Stimulated activated CD4-positive, alpha-beta T cell treated with anti-CD3 and anti-CD28 coated beads, Interleukin-15, amount 100 ng/mL, for 1 hour (primary cell): Measurements from ENCODE around the gene ZSWIM9.

Experiments used
- DNase-seq, 2 donors: peaks; one replicate each; pipeline ENCODE4 v3.0.0-alpha.2; 2020; ENCODE audit warnings: low read depth in 1 of 2, low spot score in 1 of 2

ZSWIM9 gene

DNA sequence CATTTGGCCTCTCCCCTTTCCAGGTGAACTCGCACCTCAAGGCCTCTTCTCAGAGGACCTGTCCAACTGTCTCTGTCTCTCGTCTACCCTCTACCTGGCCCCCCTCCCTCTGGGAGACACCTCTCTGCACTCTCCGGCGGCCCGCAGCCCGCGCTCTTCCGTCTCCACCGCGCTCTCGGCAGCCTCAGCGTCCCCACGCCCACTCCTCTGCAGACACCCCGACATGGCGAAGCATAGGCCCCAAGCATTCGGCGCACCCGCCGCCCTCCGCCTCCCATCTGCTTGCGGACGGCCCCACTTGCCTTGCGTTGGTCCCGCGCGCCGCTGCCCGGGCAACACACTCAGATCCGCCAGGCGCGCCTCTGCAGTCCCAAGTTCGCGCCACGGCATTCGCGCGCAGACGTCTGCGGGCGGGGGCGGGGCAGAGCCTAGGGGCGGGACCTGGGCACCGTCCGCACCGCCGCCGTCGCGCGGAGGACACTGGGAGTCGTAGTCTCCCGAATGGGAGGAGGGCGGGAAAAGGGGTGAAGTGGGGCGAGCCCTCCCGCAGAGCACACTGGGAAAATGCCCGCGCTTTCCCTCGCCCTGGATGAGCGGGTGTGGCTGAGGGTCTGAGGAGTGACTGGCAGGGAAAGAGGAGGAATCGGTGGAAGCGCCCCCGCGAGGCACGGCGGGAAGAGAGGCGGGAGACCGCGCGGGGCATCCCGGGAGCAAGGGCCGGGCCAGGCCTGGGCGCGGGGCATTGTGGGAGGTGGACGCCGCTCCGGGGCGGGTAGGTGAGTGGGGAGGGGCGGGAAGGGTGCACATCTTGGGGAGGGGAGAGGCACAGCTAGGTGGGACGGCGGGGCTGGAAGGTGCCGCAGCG lies at the start of gene ZSWIM9, which contains the start of gene LIG1:
ZSWIM9 (plus strand) TSS at position 742 of the 865 bp plus-strand sequence. CDS start 1,123 bp downstream, outside the sequence.
LIG1 (minus strand) TSS at position 406 of the 865 bp plus-strand sequence. CDS start 4,778 bp downstream, outside the sequence.
- peak; percentile 83 to 85 for DNase-seq

- DNase-seq = no peak
Measured at GRCh38 chr19:48121066-48121465, 49.4 kb upstream of the ZSWIM9 start.

GRCh38 chr19:48121909-48122371 lies 48.5 kb upstream of the ZSWIM9 start:
- no peak for DNase-seq

DNA sequence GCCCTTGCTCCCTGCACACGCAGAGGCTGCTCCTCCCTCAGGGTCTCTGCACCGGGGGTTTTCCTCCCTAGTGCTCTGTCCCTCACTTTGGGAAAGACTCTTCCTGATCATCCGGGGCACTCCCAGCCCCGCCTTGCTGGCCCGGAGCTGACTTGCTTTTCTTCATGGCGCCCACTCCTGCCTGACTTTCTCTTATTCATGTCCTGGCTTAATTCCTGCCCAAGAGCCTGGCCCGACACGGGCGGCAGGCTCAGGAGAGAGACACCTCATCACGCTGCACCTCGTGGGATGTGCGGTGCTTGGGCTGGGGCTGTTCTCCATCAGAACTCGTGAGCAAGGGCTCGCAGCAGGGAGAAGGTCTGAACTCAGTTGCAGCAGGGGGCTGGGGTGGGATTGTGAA lies 48.1 kb upstream of the ZSWIM9 start:
- no peak for DNase-seq

DNA sequence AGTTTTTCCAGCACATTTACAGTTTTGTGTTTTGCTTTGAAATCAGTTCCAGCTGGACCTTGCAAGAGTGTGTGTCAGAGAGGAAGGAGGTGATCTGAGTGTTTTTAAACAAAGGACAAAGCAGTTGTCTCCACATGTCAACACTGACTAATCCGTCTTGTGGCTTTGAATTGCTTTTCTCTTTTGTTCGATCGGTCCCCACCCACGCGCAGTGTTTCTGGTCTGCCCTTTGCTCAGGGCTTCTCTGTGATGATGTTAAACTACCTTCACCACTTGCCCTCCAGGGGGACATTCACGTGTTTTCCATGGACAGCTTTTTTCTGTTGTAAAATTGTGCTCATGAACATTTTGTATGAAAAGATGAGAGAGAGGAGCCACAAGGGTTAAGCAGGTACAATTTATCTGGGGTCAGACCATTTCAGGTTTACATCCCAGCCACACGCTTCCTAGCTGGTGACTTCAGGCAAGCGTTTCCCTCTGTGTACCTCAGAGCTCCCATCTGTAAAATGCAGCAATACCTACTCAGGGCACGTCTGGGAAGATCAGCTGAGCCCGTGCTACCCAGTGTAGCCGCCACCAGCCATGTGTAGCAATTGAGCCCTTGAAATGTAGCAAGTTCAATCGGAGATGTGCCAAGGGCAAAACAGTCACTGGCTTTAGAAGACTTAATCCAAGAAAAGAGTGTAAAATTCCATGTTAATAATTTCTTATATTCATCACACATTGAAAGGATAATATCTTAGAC lies 46.4 kb upstream of the ZSWIM9 start:
- no peak for DNase-seq

- DNase-seq = no peak
Measured at GRCh38 chr19:48127561-48127960, 42.9 kb upstream of the ZSWIM9 start.

GRCh38 chr19:48133094-48133493 lies 37.4 kb upstream of the ZSWIM9 start:
- no peak for DNase-seq

- no peak for DNase-seq
Measured at GRCh38 chr19:48135411-48135810, 35.1 kb upstream of the ZSWIM9 start.

GRCh38 chr19:48136547-48136946 lies 33.9 kb upstream of the ZSWIM9 start:
- DNase-seq = no peak

GRCh38 chr19:48137411-48137810 lies 33.1 kb upstream of the ZSWIM9 start:
- DNase-seq = no peak

- DNase-seq = no peak
Measured at GRCh38 chr19:48139053-48139452, 31.4 kb upstream of the ZSWIM9 start.

GRCh38 chr19:48147597-48148175 lies 22.8 kb upstream of the ZSWIM9 start:
- DNase-seq = no peak

DNA sequence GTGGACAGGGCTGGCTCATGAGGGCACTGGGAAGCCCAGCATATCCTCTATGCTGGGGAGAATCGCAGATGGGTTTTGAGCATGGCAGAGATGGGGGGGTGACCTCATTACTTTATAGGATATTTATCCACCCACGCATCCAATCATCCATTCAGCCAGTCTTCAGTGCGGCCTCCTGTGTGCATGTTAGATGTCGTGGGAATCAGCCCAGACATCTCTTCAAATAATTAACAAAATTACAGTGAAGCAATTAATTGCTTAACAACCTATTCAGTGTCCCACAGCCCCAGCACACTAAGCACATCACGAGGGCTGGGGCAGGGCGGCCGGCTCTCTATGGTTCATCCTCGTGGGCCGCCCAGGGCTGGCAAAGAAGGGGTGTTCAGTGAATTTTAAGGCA lies 21.9 kb upstream of the ZSWIM9 start:
- DNase-seq = no peak

- DNase-seq = no peak
Measured at GRCh38 chr19:48149430-48149829, 21.1 kb upstream of the ZSWIM9 start.

DNA sequence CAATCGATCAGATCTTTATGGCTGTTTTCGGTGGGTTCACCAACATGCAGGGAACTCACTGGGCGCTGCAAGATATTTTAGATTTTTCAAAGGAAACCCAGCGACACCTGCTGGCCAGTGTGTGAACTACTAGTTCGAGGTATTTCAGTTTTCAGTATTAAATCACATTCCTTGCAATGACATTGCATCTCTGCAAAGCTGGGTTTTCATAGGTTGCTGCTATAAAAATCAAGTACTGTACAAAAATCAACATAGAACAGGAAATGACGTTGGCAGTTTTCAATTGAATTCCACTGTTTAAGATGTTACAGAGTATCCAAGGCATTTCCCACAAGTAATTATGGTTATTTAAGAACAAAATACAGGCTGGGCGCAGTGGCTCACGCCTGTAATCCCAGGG lies 17.9 kb upstream of the ZSWIM9 start:
- peak; percentile 26 to 49 for DNase-seq

- no peak for DNase-seq
Measured at GRCh38 chr19:48154003-48154402, 16.5 kb upstream of the ZSWIM9 start.

DNA sequence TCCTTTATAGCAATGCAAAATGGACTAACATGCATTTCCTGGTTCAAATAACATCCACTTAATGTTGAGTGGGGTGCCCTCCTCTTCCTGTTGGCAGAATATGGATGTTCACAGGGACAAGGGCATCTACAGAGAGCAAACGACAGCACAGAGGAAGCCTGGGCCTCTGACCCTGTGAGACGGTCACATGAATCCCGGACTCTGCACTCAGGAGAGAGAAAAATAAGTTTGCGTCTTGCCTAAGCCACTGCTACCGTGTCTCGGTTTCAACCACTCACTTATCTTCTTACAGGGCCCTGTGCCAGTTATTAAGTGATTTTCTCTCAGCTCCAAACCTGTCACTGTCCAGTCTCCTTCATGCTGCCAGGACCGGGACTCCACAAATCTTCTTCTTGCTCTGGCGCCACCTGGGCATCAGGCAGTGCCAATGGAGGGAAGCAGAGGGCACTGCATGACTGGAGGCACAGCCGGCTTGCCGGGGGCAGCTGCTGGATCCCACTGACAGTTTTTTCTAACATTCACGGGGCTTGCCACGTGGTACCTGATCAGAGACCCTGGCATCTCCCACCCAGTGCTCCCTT lies 12.2 kb upstream of the ZSWIM9 start:
- no peak for DNase-seq

- no peak for DNase-seq
Measured at GRCh38 chr19:48168689-48169088, 1.8 kb upstream of the ZSWIM9 start.

DNA sequence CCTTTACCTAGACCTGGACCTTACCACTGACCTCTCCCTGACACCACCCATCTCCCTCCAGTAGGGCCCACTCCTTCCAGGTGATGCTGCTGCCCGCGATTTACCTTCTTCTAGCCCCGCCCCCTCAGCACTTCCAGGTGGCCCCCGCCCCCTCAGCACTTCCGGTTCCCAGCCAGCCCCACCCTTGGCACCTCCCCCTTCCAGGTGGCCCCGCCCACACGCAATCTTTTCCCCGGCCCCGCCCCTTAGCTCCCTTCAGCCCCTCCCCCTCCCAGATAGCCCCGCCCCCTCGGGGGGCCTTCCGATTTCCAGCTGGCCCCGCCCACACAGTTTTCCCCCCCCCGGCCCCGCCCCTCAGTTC lies 922 bp upstream of the ZSWIM9 start:
- DNase-seq = peak; percentile 89

- no peak for DNase-seq
Measured at GRCh38 chr19:48170817-48171347, 402 bp downstream of the ZSWIM9 start.

- DNase-seq = no peak
Measured at GRCh38 chr19:48171710-48172109, 1.2 kb downstream of the ZSWIM9 start.
